Measurements from ENCODE around the gene STK39. TPM values are rescaled to one million over a fixed set of nuclear protein-coding genes. Genes with fewer than 3 reads are reported as not detected.
"Not testable (repeated sequence)": the region's sequence is repeated elsewhere in the genome, so short reads cannot be mapped to it uniquely, and the experiment has no call there.

The STK39 gene
- total RNA-seq, 1 donor from 2014 or later: 63.7 TPM

- peak; percentile 45 for DNase-seq (ENCODE audit: low spot score)
These were observed 109.0 kb downstream of the STK39 start for GRCh38 chr2:168138374-168138773.

GRCh38 chr2:168137510-168138180 lies 109.8 kb downstream of the STK39 start:
- DNase-seq (ENCODE audit: low spot score): no peak

GRCh38 chr2:168136392-168136977 lies 110.9 kb downstream of the STK39 start:
- no peak for DNase-seq (ENCODE audit: low spot score)

- no peak for DNase-seq (ENCODE audit: low spot score)
These were observed 111.8 kb downstream of the STK39 start for GRCh38 chr2:168135630-168136029.

GRCh38 chr2:168135121-168135520 lies 112.3 kb downstream of the STK39 start:
- DNase-seq (ENCODE audit: low spot score): no peak

GRCh38 chr2:168134485-168134884 lies 112.9 kb downstream of the STK39 start:
- no peak for DNase-seq (ENCODE audit: low spot score)

GRCh38 chr2:168132389-168132788 lies 115.0 kb downstream of the STK39 start:
- no peak for DNase-seq (ENCODE audit: low spot score)

- DNase-seq (ENCODE audit: low spot score): no peak
These were observed 117.0 kb downstream of the STK39 start for GRCh38 chr2:168130346-168130745.

- no peak for DNase-seq (ENCODE audit: low spot score)
These were observed 120.0 kb downstream of the STK39 start for GRCh38 chr2:168127371-168127770.

- not testable (repeated sequence) for DNase-seq (ENCODE audit: low spot score)
These were observed 125.2 kb downstream of the STK39 start for GRCh38 chr2:168122210-168122609.

GRCh38 chr2:168120730-168121129 lies 126.7 kb downstream of the STK39 start:
- DNase-seq (ENCODE audit: low spot score): no peak

GRCh38 chr2:168120310-168120709 lies 127.1 kb downstream of the STK39 start:
- DNase-seq (ENCODE audit: low spot score): no peak

- DNase-seq (ENCODE audit: low spot score): no peak
These were observed 127.8 kb downstream of the STK39 start for GRCh38 chr2:168119515-168120141.

GRCh38 chr2:168118733-168119514 lies 128.5 kb downstream of the STK39 start:
- DNase-seq (ENCODE audit: low spot score): no peak

GRCh38 chr2:168116448-168116847 lies 130.9 kb downstream of the STK39 start:
- DNase-seq (ENCODE audit: low spot score): no peak

- DNase-seq (ENCODE audit: low spot score): no peak
These were observed 132.8 kb downstream of the STK39 start for GRCh38 chr2:168114619-168115018.

- no peak for DNase-seq (ENCODE audit: low spot score)
These were observed 133.4 kb downstream of the STK39 start for GRCh38 chr2:168114040-168114439.

- DNase-seq (ENCODE audit: low spot score): no peak
These were observed 140.1 kb downstream of the STK39 start for GRCh38 chr2:168107322-168107721.

- no peak for DNase-seq (ENCODE audit: low spot score)
These were observed 142.2 kb downstream of the STK39 start for GRCh38 chr2:168105127-168105683.

GRCh38 chr2:168097431-168097830 lies 150.0 kb downstream of the STK39 start:
- DNase-seq (ENCODE audit: low spot score): peak; percentile 46

GRCh38 chr2:168096158-168096557 lies 151.2 kb downstream of the STK39 start:
- no peak for DNase-seq (ENCODE audit: low spot score)

GRCh38 chr2:168091986-168092385 lies 155.4 kb downstream of the STK39 start:
- no peak for DNase-seq (ENCODE audit: low spot score)

Measured in ureter (tissue), 1 donor.